T-helper 2 cell treated with Interferon-gamma antibody and Interleukin-4, amounts not matched to agents 5 μg/mL and 100 μg/mL, for 36 hours (primary cell): ENCODE results near the gene MLLT6.
A peak's percentile ranks its signal among the peaks of the same experiment; 100 is the strongest.

Experiments used
- DNase-seq: peaks from one replicate; pipeline ENCODE4 v3.0.0; 2021; ENCODE audit warnings: low spot score
- H3K27ac Mint-ChIP-seq: one replicate; pipeline ENCODE4 v1.8.0; 2021; ENCODE audit warnings: mild to moderate bottlenecking, mixed read lengths
- H3K27me3 Mint-ChIP-seq: one replicate; pipeline ENCODE4 v1.8.0; 2021; ENCODE audit warnings: low read depth, mixed read lengths
- H3K36me3 Mint-ChIP-seq: one replicate; pipeline ENCODE4 v1.8.0; 2021; ENCODE audit warnings: low read depth, mixed read lengths
- H3K4me1 Mint-ChIP-seq: one replicate; pipeline ENCODE4 v1.8.0; 2021; ENCODE audit warnings: low read depth, mixed read lengths
- H3K4me3 Mint-ChIP-seq: one replicate; pipeline ENCODE4 v1.8.0; 2022; ENCODE audit warnings: mild to moderate bottlenecking, moderate library complexity, mixed read lengths
- H3K9me3 Mint-ChIP-seq: one replicate; pipeline ENCODE4 v1.8.0; 2021; ENCODE audit warnings: mixed read lengths

The MLLT6 gene

DNA sequence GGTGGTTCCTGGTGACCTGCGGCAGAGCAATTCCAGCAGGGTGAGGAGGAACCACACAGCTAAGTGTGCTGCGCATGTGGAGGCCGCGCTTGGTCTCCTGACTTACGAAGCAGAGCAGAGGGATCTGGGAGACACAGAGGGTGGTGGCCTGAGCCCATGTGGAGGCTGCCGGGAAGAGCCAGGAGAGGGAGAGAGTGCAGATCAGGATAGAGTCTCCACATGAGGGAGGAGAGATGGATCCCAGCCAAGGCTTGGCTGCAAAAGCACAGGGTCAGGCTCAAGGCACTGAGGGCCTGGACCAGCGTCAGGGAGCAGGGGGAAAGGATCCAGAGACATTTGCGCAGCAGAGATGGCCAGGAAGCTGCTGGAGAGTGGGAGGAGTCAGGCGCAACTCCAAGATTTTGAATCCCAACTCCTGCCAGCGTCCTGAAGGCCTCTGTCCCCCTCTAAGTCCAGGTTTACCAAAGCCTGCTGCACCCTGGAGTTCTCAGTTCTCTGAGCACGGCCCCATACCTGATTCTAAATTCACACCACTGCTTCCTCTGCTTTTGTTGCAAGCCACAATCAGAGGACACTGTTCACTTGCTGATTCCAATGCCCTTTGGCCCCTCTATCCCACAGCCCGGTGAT lies 11.3 kb upstream of the MLLT6 start:
- Mint-ChIP-seq H3K36me3 (no peaks in the 10 kb centered on the region), H3K27me3 (no peaks in the 10 kb centered on the region), H3K9me3 (no peaks in the 10 kb centered on the region), H3K4me3 (no peak overlapping the region), H3K4me1 (peaks cover 14% of the 10 kb centered on the region), H3K27ac (no peak overlapping the region)
- no peak for DNase-seq

DNA sequence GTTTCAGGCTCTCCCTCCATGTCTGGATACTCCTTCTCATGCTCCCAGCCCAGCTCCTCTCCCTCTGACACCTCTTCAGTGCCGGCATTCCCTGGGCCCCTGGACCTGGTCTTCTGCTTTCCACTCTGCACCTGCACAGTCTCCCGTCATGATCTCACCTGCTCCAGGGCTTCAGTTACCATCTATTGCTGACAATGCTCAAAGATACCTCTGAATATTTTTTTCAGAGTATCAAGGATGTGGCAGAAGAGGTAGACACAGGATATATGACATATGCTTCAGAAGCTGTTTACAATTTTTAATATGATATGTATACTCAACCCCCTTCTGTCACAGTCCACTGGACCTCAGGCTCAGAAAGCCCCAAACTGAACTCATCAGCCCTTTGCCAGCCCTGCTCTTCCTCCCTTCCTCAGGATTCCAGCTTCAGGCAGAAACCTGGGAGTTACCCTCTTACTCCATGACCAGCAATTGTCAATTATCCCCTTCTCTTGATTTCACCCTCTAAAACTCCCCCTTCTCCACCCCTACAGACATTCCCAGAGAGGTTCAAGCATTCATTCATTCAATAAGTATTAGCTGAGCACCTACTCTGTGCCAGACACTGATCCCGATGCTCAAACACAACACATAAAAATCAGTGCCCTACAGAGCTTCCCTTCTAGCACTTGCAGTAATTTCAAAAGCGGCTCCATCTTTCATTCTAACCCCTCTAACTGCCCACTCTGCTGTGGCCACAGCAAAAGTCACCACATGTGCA lies 7.8 kb upstream of the MLLT6 start:
- peak overlapping the region; percentile 16 for H3K4me3 Mint-ChIP-seq
- H3K27ac Mint-ChIP-seq: peak overlapping the region; percentile 57
- no peaks in the 10 kb centered on the region for H3K27me3 Mint-ChIP-seq
- H3K4me1 Mint-ChIP-seq: peaks cover 31% of the 10 kb centered on the region
- H3K36me3 Mint-ChIP-seq: no peaks in the 10 kb centered on the region
- no peak for DNase-seq
- H3K9me3 Mint-ChIP-seq: no peaks in the 10 kb centered on the region

DNA sequence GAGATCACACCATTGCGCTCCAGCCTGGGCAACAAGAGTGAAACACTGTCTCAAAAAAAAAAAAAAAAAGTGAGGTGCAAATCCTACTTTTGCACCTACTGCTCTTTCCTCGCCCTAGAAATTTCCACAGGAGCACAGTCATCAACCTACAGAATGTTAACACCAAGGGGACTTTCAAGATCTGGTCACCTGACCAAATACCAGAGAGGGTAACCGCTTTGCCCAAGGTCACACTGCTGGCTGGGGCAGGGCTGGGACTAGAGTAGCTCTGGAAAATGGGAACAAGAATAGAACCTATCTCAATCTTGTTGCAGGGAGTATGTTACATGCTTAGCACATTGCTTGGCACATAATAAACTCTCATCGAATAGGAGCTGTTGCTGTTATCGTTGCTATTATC lies 6.3 kb upstream of the MLLT6 start:
- Mint-ChIP-seq H3K27me3 (no peaks in the 10 kb centered on the region), H3K27ac (no peak overlapping the region), H3K4me3 (no peak overlapping the region), H3K9me3 (no peaks in the 10 kb centered on the region), H3K36me3 (no peaks in the 10 kb centered on the region), H3K4me1 (peaks cover 38% of the 10 kb centered on the region)
- DNase-seq: no peak

DNA sequence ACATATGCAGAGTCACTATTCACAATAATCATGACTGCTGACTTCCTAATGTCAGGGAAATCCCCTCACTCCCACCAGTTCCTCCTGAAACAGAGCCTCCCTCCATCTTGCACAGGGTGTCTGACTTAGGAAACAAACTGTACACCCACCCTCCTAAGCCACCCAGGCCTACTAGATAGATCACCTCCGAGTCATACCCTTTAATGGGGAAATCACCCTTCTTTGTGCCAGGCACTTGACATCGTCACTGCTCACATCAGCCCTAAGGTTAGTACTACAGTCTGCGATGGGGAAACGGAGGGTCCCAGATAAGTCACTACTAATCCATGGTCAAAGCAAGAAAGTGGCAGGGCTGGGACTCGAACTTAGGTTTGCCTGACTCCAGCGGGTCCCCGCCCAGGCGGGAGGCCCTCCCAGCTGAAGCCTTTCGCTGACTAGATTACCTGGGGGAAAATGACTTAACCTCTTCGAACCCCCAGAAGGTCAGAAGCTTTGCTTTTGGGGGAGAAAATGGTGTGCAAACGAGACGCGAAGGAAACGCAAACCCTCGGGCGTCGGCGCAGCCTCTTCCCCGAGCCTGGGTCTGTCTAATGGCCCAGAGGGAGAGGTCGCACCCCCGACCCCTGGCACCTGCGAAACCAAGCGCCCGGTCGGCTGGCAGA lies 3.4 kb upstream of the MLLT6 start:
- H3K27me3 Mint-ChIP-seq: no peaks in the 10 kb centered on the region
- H3K36me3 Mint-ChIP-seq: peaks cover 4% of the 10 kb centered on the region
- H3K4me1 Mint-ChIP-seq: peaks cover 44% of the 10 kb centered on the region
- H3K9me3 Mint-ChIP-seq: no peaks in the 10 kb centered on the region
- DNase-seq: peak; percentile 88
- H3K27ac Mint-ChIP-seq: peak overlapping the region; percentile 94
- peak overlapping the region; percentile 58 for H3K4me3 Mint-ChIP-seq

DNA sequence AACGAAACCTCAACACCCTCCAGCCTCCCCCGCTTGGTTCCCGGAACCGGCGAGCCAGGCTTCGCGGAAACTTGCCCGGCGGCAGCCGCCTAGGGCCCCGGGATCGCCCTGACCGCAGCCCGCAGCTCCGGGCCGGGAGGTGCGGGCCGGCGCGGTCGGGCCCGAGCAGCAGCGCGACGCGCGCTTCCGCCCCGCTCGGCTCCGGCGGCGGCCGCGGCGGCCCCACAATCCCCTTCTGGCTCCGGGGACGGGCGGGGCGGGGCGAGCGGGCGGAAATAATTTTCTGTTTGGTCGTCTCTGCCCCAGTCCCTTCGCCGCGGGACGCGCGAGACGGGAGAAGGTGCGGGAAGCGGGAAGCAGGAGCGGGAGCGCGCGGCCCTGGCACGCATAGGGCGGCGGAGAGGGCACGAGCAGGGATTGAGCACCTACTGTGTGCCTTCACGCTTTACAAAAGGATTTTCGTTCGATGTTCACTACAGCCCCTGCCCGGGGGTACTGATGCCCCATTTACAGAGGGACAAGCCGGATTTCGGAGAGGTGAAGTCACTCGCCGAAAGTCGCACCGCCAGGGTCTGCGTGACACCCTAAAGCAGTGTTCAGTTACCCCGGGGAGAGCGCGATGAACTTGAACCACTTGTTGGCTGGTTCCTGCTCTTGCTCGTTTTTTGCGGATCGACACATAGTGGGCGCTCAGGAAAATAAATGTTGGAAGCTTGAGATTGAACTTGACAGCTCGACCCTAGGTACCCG lies 2.7 kb upstream of the MLLT6 start:
- Mint-ChIP-seq H3K4me1 (peaks cover 41% of the 10 kb centered on the region), H3K27me3 (no peaks in the 10 kb centered on the region), H3K4me3 (peak overlapping the region; percentile 94), H3K27ac (peak overlapping the region; percentile 97), H3K36me3 (peaks cover 8% of the 10 kb centered on the region), H3K9me3 (no peaks in the 10 kb centered on the region)
- peak; percentile 78 for DNase-seq

DNA sequence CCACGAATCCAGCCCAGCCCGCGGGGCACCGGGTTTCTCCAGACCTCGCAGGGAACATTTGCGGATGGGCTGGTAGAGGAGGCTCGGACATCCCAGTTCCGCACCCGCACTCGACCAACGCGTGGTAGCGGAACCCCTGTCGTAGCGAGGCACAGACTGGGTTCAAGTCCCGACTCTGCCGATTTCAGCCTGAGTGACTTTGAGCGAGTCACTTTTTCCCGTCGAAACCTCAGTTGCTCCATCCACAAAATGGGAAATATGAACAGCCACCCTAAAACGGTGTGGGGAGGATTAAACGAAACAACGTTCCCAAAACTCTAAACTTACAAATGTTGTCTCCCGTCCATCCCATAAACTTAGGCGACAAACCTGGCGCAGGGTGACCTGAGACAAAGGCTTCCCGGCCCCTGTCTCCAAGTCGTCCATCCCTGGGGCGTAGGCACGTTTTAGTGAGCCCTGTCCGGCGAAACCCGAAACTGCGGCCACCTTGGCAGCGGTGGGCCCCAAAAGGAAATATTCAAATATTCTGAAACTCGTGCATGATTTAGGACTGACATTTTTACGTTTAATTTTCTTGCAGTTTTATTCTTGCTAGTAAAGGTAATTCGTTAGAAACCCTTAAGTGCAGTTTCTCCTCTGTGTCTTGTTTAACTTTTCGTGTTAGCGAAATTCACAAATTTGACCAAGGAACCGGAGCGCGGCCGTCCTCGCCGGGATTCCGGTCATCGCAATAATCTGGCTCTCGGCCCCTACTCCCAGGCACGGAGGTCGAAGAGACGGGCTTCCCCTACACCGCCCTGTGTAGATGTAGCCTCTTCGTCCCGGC lies 1.9 kb upstream of the MLLT6 start:
- DNase-seq: no peak
- Mint-ChIP-seq H3K4me1 (peaks cover 39% of the 10 kb centered on the region), H3K27me3 (no peaks in the 10 kb centered on the region), H3K27ac (peak overlapping the region; percentile 97), H3K36me3 (peaks cover 12% of the 10 kb centered on the region), H3K4me3 (peak overlapping the region; percentile 94), H3K9me3 (no peaks in the 10 kb centered on the region)

DNA sequence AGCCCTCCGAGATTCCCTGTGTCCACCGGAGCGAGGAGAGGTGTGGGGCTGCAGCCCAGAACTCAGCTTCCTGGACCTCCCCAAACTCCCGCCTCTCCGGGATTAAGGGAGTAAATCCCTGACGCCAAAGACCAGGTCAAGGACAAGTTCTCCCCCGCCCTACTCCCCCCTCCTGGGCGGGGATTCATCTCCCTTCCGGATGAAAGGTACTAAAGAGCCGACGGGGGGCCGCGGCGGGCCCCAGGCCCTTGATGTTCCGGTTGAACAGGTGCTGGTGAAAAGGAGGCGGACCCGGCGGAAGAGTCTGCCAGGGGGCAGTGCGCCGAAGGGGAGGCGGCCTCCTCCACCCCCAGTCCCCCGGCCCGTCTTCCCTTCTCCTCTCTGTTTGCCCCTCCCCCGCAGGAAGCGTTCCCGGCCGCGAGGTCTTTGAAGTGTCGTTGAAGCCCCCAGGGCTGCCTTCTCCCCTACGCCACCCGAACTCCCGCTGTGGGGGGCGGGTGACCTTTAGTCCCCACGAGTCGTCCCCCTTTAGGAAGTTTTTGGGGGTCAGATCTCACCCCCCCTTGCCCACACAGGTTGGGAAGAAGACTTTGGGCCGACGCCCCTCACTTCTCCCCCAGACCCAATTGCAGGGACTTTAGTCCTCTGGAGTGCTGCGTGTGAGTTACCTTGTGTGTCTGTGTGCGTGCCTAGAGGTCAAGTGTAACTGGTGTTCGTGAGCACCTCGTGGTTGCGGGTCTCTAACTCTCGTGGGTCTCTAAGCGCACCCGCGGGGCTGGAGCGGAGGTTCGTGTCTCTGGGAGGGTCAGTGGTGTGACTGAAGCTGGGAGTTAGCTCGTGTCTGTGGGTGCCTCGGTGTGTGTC lies 1.1 kb upstream of the MLLT6 start:
- DNase-seq: peak; percentile 79
- H3K4me3 Mint-ChIP-seq: peak overlapping the region; percentile 94
- H3K27ac Mint-ChIP-seq: peak overlapping the region; percentile 97
- H3K27me3 Mint-ChIP-seq: no peaks in the 10 kb centered on the region
- no peaks in the 10 kb centered on the region for H3K9me3 Mint-ChIP-seq
- peaks cover 39% of the 10 kb centered on the region for H3K4me1 Mint-ChIP-seq
- peaks cover 14% of the 10 kb centered on the region for H3K36me3 Mint-ChIP-seq

DNA sequence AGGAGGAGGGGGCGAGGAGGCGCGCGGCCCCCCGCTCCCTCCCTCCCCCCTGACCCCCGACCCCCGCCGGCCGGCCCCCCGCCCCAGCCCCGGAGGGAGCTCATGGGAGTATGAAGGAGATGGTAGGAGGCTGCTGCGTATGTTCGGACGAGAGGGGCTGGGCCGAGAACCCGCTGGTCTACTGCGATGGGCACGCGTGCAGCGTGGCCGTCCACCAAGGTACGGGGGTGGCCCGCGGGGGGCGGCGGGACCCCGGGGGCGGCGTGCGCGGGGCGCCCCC lies 390 bp downstream of the MLLT6 start:
- H3K4me1 Mint-ChIP-seq: peaks cover 40% of the 10 kb centered on the region
- H3K9me3 Mint-ChIP-seq: no peaks in the 10 kb centered on the region
- H3K4me3 Mint-ChIP-seq: peak overlapping the region; percentile 60
- H3K27me3 Mint-ChIP-seq: no peaks in the 10 kb centered on the region
- peaks cover 26% of the 10 kb centered on the region for H3K36me3 Mint-ChIP-seq
- peak overlapping the region; percentile 9 for H3K27ac Mint-ChIP-seq
- DNase-seq: peak; percentile 21

DNA sequence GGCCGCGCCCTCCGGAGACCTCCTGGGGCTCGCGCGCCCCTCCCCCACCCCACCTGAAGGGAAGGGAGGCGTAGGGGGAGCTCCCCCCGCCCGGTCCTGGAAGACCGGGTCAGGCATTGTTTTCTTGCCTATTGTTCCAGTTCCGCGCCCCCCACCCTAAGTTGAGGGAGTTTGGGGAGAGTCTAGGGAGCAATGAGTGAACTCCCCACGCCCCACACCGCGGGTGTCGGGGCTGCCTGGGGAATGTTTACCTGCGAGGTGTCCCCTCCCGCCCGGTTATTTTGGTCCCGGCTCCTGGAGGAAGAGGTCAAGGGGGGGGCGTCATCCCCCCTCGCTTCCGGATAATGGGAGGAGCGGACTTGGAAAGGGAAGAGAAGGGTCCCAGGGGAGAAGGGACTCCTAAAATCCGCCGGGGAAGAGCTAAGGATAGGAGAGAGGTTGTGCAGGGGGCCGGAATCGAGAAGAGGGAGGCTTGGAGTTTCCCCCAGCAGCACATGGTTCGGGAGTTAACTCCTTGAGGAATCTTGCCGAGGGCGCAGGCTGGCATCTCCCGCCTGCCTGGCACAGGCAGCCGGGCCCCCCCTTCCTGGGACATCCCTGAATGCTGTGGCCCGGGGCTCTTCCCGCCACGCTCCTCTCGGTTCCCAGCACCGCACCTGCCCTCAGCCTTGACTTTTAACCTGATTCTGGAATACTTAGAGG lies 881 bp downstream of the MLLT6 start:
- H3K4me1 Mint-ChIP-seq: peaks cover 43% of the 10 kb centered on the region
- peak overlapping the region; percentile 88 for H3K27ac Mint-ChIP-seq
- H3K9me3 Mint-ChIP-seq: no peaks in the 10 kb centered on the region
- H3K27me3 Mint-ChIP-seq: no peaks in the 10 kb centered on the region
- no peak for DNase-seq
- peak overlapping the region; percentile 89 for H3K4me3 Mint-ChIP-seq
- H3K36me3 Mint-ChIP-seq: peaks cover 30% of the 10 kb centered on the region

DNA sequence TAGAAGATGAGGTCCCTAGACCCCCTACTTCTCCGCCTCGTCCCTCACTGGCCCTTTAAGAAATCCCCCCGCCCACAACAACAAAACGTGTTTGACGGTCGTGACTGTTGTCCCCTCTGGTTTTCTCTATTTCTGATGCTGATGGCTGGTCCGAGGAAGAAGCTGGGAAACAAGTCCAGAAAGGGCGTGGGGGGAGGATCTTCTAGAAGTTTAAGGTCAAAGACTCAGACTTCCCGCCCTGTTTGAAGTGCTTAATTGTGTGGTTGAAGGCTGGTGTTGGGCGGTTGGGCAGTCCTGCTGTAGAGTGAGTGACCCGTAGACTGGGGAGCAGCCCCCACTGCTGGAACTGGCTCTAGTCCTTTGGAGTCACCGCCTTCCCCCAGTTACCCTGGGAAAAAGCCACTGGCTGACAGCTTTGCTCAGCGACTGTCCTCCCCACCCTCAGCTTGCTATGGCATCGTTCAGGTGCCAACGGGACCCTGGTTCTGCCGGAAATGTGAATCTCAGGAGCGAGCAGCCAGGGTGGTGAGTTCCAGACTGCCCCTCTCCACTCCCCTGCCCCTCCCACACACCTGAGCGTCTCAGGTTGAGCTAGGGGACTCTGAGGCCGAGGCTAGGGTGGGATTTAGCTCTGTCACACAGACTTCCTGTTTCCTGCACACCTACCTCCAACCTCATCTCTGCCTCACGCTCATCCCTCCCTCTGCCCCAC lies 1.6 kb downstream of the MLLT6 start:
- H3K27me3 Mint-ChIP-seq: no peaks in the 10 kb centered on the region
- peaks cover 37% of the 10 kb centered on the region for H3K36me3 Mint-ChIP-seq
- peak overlapping the region; percentile 88 for H3K27ac Mint-ChIP-seq
- peak; percentile 13 for DNase-seq
- peaks cover 36% of the 10 kb centered on the region for H3K4me1 Mint-ChIP-seq
- peak overlapping the region; percentile 89 for H3K4me3 Mint-ChIP-seq
- H3K9me3 Mint-ChIP-seq: no peaks in the 10 kb centered on the region

DNA sequence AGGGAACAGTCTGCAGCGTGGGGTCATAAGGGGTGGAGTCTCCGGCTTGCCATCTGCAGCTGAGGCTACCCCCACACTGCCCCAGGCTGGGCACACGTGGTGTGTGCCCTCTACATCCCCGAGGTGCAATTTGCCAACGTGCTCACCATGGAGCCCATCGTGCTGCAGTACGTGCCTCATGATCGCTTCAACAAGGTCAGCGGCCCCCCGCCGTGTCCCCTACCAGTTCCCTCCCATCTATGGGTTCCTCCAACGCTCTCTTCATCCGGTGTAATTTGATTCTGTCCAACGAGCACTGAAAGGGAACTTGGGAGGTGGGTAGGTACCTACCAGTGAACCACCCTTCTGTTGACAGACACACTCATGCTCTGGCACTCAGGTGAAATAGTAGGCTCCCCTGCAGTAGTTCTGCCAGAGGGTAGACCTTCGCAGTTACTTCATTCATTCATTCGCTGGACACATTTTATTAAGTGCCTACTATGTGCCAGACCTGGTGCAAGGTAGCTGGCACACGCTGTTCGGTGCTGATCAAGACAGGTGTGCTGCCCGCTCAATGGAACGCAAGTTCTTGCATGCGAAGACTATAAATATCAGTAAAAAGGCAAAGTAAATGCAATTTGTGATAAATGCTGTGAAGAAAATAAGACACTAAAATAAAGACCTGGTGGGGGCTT lies 2.7 kb downstream of the MLLT6 start:
- Mint-ChIP-seq H3K4me3 (peak overlapping the region; percentile 89), H3K27ac (no peak overlapping the region), H3K27me3 (no peaks in the 10 kb centered on the region), H3K36me3 (peaks cover 41% of the 10 kb centered on the region), H3K4me1 (peaks cover 34% of the 10 kb centered on the region), H3K9me3 (no peaks in the 10 kb centered on the region)
- DNase-seq: no peak
